HG02970 (cell line): Measurements from ENCODE around the gene PON2.
"Not testable (repeated sequence)": the region's sequence is repeated elsewhere in the genome, so short reads cannot be mapped to it uniquely, and the experiment has no call there.

Experiments
- ATAC-seq: cut with Tn5 transposase; IDR thresholded peaks from one replicate; pipeline ENCODE4 v1.9.1; 2021; ENCODE audit warnings: mild to moderate bottlenecking, moderate library complexity, moderate number of reproducible peaks; ENCODE audit not compliant: unreplicated experiment, low FRiP score

The PON2 gene

DNA sequence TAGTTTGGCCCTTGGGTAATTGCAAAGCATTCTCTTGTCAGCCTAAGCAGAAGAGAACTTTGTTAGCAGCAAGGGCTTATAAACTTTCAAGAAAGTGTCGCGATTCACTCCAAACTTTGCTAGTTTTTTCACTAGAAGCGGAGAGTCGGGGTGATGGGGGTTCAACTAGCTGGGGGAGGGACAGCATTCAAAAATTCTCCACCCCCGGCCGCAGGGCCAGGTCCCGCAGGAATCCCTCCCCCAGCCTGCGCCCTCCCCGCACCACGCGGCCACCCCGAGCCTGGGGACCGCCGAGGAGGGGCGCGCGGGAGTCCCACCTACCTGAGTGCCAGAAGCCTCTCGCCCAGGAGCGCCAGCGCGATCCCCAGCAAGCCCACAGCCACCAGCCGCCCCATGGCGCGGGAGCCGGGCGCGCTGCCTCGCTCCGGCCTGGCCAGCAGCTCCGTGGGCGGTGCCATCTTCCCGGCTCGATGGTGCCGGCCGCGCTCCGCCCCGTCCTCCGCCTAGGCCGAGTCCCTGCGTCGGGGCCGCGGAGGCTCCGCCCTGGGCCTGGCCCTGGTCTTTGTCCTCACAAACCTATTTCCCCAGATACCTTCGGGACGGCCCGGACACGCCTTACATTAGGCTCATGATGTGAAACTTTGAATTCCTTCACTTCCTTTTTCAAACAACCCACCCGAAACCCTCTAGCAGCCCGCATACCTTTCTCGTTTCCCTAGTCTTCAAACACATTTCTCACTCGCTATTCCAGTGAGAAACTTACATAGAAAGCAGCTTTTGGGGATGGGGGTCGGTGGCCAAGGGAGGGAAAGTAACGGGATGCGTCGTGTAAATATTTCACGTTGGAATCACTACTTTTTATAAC, at the start of gene PON2:
PON2 (minus strand) TSS at position 472 of the 865 bp plus-strand sequence; CDS start at position 395, 77 bp downstream.
- peak; percentile 96 for ATAC-seq

DNA sequence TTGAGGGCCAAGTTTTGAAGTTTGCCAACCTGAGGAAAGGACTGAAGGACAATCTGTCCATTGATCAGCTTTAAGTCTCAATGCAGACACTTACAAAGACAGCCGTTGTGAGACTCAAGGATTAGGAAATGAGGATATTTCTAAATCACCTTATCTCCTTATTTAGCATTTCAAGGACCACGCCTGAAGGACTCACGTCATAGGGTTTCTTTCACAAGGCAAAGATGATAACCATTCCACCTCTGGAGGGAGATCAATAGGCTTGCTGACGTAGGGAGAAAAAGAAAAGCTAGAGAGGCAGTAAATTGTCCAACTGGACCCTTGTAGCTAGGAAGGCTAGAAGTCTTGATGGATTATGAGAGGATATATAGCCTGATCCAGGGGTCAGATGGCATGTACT, 47.6 kb upstream of the PON2 start:
- ATAC-seq: no peak

DNA sequence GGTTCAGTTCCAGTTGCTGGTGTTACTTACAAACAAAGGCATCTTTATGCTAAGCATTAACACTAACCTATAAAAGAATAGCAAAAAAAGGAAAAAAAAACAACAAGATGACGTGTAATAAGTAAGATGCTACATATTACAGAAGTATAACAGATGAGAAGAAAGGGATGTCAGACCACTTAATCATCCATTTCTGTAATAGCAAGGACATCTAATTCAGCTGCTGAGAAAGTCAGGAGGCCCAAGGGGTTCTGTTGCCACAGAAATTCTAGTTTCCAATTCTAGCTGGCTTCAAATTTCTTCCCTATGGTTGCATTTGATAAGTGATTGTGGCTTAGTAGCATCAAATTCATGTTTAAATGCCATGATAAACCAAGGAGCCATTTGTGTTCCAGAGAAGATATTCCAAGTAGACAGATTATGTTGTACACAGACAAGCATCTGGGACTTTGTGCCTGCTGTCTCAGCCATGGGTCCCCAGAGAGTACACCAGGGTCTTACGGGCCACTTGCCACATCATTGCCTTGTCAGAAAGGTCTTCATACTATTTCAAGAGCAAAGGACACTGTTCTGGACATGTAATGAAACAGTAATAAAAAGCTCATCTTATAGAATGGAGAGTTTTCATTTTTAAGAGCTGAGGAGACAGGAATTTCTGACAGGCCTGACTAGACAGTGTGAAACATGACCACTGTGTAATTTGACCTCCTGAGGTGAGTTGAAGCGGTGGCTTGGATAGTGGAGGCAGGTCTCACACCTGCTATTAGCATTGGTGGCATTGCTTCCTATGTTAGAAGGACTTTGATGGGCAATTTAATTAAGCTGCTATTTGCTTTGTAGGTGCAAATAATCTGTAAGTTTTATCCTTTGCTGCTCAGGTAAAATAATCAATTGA, 46.7 kb upstream of the PON2 start:
- no peak for ATAC-seq

DNA sequence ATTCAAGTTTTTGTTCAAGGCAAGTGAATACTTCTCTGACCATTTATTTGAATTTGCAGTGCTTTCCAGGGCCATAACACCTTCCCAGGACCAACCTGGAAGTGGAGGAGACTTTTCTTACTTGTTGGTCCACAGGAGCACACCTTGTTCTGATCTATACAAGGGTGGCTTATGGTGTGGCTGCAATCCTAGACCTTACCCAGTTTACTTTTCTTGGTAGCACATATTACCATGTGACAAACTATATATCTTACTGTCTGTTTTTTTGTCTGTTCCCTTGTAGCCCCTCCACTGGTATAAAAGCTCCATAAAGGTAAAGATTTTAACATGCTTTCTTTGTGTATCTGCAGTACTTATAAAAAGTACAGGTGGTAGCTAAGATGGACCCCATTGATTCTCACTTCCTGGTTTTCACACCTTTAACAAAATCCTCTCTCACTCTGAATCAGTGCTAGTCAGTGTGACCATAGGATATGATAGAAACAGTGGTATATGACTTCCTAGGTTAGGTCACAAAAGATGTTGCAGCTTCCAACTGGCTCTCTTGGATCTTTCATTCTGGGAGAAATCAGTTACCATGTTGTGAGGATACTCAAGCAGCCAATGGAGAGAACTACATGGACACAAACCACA, 45.3 kb upstream of the PON2 start:
- no peak for ATAC-seq

DNA sequence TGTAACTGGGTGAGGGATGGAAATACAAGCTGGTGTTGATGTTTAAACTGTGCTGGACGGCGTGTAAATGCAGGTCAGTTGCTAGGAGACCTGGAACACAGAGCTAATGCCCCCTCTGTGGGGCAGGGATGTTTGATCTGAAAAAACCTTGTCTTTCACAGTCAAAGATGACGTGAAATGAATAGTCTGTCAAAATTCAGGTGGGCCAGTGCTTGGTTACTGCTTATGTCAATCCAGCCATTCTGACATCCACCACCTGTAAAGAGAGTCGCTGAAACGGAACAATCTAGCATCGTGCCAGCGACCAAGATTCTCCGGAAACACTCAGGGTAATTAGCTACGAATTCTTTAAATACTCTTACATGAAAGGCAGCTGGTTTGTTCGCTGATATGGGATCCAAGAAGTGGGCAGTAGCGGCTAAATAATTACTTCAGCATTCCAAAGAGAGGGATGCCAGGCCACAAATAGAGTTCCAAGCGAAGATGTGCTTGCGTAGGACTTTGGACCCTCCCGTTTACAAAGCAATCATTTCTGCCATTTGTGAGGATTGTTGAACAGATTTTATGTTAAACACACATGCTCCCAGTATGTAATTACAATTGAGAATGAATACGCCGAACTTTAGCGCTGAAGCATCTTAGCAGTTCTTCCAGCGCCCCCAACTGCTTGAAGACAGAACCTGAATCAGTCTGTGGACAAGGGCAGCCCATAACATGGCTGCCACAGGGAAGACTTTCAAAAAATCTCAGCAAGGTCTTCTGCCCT, 43.6 kb upstream of the PON2 start:
- ATAC-seq: no peak

DNA sequence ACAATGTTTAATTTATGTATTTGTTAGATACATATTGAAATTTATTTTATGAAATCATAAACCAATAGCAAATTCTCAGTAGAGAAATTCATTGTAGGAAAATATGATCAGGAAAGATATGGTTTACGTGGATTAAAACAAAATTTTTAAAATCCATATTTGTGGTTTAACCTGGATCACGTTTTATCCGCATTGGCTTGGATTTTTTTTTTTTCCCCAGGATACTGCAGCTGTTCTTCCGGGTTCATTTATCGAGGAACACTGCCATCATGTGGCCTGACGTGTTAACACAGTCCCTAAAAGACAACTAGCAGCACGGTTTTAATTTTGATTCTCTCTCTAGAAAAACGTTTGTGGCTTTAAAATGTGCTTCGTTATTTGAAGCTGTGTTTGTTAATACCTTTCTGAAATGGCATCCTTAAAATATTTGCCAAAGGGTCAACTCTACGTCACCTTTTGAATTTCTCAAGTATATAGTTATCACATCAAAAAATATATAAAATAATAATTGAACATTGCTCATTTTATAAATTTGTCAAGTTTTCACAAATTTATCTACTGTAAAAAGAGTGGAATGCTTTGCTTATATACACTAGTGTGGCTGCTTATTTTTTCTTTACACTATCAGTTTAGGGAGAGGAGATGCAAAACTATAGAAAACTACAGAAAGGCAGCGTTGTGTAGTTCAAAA, 42.2 kb upstream of the PON2 start:
- ATAC-seq: peak; percentile 55

DNA sequence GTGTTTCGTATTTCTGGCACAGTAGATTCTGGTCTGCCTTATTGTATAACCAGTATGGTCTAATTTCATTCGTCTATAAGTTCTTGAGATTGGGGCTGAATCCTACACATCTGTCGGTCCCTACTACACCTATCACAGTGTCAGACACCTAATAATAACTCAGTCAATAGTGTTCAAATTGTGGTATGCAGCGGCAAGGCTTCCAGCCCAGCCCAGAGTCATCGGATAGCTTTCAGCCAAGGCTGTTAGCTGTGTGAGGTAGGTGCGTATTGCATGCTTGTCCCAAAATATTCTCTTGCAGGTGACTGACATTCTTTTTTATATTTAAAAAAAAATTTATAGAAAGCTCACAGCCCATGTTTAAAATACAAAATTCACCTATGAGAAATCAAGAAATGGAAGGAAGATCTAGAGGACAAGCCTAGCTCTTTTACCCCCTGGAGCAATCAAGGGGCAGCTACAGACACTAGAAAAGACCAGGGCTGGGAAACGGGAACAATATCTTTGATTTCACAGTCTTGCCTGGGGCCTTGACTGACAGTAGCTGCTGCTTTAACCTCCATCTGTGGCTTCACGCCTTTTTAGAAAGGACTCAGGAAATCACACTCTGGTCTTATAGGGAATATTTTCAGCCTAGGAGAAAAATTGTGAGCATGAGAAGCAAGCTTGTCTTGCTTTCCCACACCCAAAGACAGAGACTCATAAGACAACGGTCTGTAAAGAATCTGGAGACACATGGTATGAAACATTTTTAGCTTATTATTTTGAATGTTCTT, 41.4 kb upstream of the PON2 start:
- no peak for ATAC-seq

DNA sequence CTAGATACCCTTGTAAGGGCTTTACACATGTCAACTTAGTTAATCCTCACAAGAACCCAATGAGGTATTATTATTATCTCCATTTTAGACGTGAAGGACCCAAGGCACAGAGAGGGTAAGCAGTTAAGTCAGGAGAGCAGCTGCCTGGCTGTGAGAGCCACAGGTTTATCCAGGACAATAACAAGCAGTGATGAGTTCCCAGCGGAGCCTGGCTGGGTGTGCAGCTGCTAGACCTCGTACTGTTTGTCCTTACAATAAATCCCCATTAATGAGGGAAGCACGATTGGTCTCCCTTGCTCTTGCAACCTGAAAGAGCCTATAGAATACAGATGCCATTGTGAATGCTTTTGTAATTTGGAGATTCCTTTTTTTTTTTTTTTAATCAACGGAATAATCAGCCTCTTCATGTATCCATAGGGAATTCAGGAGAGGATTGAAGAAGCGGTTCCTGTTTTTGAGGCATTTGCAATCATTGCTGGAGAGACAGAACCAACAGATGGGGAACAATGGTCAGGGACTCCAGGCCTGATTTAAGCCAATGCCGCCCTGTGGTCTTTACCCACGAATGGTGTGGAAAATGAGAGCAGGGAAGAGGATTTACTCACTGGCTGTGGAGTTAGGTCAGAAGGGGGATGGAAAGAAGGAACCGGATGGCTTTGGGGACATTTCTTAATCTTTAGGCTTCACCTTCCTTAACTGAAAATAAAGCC, 38.6 kb upstream of the PON2 start:
- ATAC-seq: no peak

DNA sequence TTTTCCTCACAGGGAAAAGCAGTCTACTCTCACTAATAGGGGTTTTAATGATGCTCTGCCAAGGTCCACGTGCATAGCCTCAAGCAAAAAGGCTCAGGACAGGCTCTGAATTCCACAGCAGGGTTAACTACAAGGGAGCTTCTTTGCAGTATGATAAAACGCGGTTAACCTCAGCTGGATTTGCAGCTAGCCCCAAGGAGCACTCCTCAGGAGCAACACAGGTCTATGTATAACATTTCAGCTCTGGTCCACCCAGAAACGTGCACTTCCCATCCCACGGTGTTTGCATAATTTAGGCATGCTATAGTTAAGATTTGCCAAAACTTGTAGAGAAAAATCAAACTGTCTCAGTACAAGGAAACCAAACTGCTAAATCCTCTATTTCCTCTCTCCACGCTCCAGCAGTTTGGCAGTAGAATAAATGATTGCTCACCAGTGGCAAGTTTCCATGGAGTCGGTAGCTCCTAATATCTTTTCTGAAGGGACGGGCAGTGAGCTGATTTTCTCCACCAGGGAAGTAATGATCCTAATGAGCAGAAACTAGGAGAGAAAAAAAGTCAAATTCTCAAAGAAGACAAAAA, 37.8 kb upstream of the PON2 start:
- no peak for ATAC-seq

DNA sequence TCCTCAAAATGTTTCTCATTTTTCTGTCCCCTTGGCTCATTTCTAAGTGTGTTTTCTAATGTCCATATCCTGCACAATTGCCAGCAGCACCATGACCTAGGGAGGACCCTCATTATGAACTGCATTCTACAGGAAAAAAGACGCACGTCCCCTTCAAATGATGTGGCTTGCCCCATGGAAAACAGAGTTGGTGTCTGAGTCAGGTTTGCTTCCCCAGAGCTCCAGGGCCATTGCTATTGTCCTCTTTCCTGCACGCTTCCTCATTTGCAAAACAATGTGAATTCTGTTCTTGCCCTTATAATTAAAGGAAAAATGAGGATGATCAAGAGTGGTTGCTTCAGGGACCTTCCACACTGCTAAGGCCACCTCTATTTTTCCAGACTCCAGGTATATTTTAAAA, 36.2 kb upstream of the PON2 start:
- ATAC-seq: no peak

DNA sequence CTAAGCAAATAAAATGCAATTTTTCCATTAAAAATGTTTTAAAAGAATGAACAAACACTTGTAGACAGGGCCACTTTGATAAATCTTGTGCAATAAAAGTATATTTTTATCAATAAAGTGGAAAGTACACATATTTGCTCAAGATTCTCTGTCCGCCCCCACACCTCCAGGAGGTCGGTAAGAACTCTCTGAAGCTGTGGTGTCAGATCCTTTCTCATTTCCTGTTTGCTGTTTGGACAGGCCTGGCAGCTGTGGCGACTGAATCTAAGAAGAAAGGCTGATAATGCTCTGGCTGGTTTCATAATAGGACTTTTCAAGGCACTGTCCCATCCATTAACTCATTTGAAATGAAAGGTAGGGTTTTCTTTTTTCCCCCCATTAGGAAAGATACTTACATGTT, 35.6 kb upstream of the PON2 start:
- ATAC-seq: peak; percentile 84

DNA sequence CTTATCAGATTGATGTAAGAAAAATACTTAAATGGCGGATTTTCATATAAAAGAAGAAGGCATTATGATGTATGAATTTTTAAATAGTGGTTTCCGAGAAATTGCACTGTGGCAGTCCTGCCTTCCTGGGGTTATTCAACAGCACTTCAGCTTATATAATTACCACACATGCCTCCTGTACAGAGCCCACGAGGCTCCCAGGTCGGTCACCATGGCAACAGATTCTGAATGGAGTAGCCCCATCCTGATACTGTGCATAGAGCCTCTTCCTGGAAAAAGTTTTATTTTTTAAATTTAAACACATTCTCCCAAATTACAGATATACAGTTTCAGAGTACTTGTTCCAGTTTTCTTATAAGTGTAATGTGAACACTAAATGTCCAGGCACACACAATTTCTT, 35.0 kb upstream of the PON2 start:
- ATAC-seq: no peak

DNA sequence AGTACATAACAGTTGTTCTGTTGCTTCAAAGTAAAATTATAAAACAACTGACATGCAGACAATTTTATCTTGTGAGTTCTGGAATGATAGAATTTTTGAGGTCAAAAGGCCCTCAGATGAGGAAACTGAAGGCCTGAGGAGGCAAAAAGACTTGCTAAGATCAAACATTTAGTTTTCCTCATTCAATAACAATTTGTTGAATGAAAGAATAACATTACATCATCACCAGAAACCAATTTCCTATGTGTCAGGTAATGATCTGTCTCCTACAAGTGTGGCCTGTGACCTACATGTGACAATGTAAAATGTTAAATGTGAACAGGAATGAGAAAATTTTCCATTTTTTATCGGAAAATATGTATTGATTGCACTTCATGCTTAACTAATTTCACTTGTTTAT, 34.4 kb upstream of the PON2 start:
- no peak for ATAC-seq

DNA sequence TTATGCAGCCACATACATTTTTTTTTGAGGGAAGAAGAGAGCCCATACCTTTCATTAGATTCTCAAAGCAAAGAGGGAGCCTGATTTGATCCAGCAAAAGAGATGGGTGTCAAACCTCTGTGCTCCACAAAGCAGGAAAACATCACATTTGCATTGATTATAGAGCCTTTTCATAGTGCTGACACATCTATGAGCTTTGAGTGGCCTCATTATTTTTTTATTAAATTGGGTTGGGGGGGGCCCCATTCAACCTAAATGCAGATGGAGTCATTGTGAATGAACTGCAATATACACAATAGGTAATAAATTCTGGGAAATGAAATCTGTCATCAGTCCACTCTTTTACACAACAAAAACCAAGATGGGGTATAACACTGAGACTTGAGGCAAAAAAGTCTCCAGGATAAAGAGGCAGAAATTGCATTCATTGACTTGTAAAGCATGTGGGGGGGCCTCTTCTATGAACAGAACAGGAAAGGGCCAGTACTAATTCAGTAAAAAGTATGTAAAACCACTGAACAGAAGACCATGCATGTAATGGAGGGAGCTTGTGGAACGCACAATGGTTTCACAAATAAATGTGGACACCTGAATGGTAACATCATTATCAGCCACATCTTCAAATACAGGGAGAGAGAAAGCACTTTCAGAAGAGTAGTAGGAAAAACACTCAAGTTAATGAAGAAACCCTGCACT, 33.2 kb upstream of the PON2 start:
- no peak for ATAC-seq

DNA sequence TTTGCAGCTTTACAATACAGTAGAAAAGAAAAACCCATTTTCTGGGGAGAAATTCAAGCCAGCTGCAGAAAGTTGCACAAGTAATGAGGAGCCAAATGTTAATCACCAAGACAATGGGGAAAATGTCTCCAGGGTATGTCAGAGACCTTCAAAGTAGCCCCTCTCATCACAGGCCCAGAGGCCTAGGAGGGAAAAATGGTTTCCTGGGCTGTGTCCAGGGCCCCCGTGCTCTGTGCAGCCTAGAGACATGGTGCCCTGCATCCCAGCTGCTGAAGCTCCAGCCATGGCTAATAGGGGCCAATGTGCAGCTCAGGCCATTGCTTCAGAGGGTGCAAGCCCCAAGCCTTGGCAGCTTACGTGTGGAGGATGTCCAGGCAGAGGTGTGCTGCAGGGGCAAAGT, 25.8 kb upstream of the PON2 start:
- ATAC-seq: not testable (repeated sequence)

DNA sequence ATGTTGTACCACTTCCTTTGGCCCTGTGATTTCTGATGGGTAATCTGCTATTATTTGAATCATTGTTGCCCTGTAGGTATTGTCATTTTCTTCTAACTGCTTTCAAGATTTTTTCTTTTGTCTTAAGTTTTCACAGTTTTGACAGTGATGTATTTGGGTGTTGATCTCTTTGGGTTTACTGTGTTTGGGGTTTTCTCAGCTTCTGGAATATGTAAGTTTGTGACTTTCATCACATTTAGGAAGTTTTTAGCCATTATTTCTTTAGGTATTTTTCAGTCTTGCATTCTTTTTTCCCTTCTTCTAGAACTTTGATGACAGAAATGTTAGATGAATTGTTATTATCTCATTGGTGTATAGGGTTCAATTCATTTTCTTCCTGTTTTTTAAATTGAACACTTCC, 23.1 kb upstream of the PON2 start:
- ATAC-seq: no peak

DNA sequence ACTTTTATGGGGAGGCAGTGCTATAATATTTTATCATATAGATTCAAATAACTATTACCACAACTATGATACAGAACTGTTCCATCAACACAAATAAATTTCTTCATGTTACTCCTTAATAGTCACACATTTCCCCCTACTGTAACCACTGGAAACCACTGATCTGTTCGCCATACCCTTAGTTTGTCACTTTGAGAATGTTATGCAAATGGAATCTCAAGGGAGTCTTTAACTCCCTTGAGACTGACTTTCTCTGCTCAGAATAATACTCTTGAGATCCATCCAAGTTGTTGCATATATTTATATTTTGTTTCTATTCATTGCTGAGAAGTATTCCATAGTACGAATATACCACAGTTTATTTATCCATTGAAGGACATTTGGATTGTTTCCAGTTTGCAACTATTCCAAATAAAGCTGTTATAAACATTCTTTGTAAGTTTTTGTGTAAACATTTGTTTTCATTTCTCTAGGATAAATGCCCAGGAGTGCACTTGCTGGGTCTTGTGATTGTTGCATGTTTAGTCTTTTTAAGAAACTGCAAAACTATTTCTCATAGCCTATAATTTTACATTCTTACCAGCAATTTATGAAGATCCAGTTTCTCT, 19.7 kb upstream of the PON2 start:
- no peak for ATAC-seq
